Keratinocyte (primary cell): ENCODE data around the gene KCNC1.

Source experiments
- CTCF ChIP-seq, 3 experiments: IDR thresholded peaks in 1 of 3; conservative IDR thresholded peaks in 1 of 3; optimal IDR thresholded peaks in 1 of 3; 2 replicates in 2 of 3; 3 replicates in 1 of 3; pipeline versions ENCODE3 to v1.5.1; 2011; ENCODE audit warnings: low read length in 3 of 3, mild to moderate bottlenecking in 3 of 3, moderate library complexity in 2 of 3, control low read depth in 1 of 3, inconsistent platforms in 1 of 3; ENCODE audit not compliant: insufficient read depth in 2 of 3; ENCODE audit errors: extremely low read depth in 1 of 3
- EZH2 ChIP-seq: IDR thresholded peaks from one replicate; pipeline ENCODE4 v1.6.1; 2012; ENCODE audit warnings: inconsistent platforms, mild to moderate bottlenecking, low read length, moderate library complexity

- no peak for TF ChIP-seq CTCF (optimal IDR thresholded peaks at IDR 0.05 in 1 of 3, IDR thresholded peaks at IDR 0.05 in 1 of 3, conservative IDR thresholded peaks at IDR 0.05 in 1 of 3; ENCODE audit: extremely low read depth in 1 of 3, insufficient read depth in 2 of 3, low read length in 3 of 3)
- TF ChIP-seq EZH2 = no peak
Measured at GRCh38 chr11:17752144-17752543, 17.6 kb downstream of the KCNC1 start.
